Tibial nerve (tissue), 4 donors: ENCODE measurements around the gene TMPRSS15.

Source experiments
- CTCF ChIP-seq, 5 experiments: fragments of 200-600 bp in 3 of 5; fragments of 450-650 bp in 2 of 5; sonication (generic) in 3 of 5; IDR thresholded peaks; one replicate each; pipeline ENCODE4 v1.5.1; 2016 to 2019; ENCODE audit warnings: antibody characterized with exemption in 5 of 5, mild to moderate bottlenecking in 3 of 5, moderate library complexity in 2 of 5
- EP300 ChIP-seq, 2 donors: sonication (generic); formaldehyde crosslinking; IDR thresholded peaks; one replicate each; pipeline ENCODE4 v1.6.1; 2017; ENCODE audit warnings: antibody characterized with exemption in 2 of 2, mild to moderate bottlenecking in 1 of 2
- POLR2A ChIP-seq, 2 donors: fragments of 450-650 bp; IDR thresholded peaks; one replicate each; pipeline ENCODE4 v1.6.1; 2017; ENCODE audit warnings: antibody characterized with exemption in 2 of 2, mild to moderate bottlenecking in 2 of 2, moderate library complexity in 2 of 2

GRCh38 chr21:18285379-18285778 is 118.2 kb downstream of the TMPRSS15 start:
- TF ChIP-seq CTCF (IDR thresholded peaks at IDR 0.05) (no peak), POLR2A (IDR thresholded peaks at IDR 0.05) (no peak), EP300 (IDR thresholded peaks at IDR 0.05) (no peak)
